Measurements from ENCODE around the gene ARVCF. TPM values are rescaled to one million over a fixed set of nuclear protein-coding genes. Genes with fewer than 3 reads are reported as not detected.

ARVCF gene
- total and polyA plus RNA-seq, 9 of the 15 experiments (the other 6 are each of a cell fraction or from before 2014, with no cell fraction given), result 0.03 to 97.4 (median 15.6) TPM

DNA sequence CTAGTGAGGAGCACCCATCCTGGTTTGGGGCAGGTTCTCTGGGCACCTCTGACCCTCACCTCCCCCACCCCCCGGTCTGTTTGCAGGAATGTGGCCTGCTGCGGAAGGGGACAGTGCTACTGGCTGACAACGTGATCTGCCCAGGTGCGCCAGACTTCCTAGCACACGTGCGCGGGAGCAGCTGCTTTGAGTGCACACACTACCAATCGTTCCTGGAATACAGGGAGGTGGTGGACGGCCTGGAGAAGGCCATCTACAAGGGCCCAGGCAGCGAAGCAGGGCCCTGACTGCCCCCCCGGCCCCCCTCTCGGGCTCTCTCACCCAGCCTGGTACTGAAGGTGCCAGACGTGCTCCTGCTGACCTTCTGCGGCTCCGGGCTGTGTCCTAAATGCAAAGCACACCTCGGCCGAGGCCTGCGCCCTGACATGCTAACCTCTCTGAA is 48.2 kb downstream of the ARVCF start:
- no peak for ATAC-seq
- TF ChIP-seq POLR2A (conservative IDR thresholded peaks at IDR 0.05), result peak; percentile 11; the same call in 1 of the 2 replicates
- TF ChIP-seq, protein P1, sequence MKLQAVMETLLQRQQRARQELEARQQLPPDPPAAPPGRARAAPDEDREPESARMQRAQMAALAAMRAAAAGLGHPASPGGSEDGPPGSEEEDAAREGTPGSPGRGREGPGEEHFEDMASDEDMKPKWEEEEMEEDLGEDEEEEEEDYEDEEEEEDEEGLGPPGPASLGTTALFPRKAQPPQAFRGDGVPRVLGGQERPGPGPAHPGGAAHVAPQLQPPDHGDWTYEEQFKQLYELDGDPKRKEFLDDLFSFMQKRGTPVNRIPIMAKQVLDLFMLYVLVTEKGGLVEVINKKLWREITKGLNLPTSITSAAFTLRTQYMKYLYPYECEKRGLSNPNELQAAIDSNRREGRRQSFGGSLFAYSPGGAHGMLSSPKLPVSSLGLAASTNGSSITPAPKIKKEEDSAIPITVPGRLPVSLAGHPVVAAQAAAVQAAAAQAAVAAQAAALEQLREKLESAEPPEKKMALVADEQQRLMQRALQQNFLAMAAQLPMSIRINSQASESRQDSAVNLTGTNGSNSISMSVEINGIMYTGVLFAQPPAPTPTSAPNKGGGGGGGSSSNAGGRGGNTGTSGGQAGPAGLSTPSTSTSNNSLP (IDR thresholded peaks at IDR 0.05; ENCODE audit: borderline replicate concordance, low read depth, low read length), result no peak
- TF ChIP-seq, protein P2, sequence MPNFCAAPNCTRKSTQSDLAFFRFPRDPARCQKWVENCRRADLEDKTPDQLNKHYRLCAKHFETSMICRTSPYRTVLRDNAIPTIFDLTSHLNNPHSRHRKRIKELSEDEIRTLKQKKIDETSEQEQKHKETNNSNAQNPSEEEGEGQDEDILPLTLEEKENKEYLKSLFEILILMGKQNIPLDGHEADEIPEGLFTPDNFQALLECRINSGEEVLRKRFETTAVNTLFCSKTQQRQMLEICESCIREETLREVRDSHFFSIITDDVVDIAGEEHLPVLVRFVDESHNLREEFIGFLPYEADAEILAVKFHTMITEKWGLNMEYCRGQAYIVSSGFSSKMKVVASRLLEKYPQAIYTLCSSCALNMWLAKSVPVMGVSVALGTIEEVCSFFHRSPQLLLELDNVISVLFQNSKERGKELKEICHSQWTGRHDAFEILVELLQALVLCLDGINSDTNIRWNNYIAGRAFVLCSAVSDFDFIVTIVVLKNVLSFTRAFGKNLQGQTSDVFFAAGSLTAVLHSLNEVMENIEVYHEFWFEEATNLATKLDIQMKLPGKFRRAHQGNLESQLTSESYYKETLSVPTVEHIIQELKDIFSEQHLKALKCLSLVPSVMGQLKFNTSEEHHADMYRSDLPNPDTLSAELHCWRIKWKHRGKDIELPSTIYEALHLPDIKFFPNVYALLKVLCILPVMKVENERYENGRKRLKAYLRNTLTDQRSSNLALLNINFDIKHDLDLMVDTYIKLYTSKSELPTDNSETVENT (CRISPR knock-in tag; IDR thresholded peaks at IDR 0.05), result 0 out of 2 replicates have a peak, but pooled peaks have one; percentile 14
- no peak for TF ChIP-seq BMI1 (IDR thresholded peaks at IDR 0.05; ENCODE audit: low read length)
- 0 out of 2 replicates have a peak, but pooled peaks have one; percentile 57 for TF ChIP-seq ZNF165 (CRISPR knock-in tag; IDR thresholded peaks at IDR 0.05; ENCODE audit: borderline replicate concordance)
- no peak for TF ChIP-seq NFE2 (IDR thresholded peaks at IDR 0.05; ENCODE audit: low read depth)
- no peak for TF ChIP-seq BACH1 (tag; IDR thresholded peaks at IDR 0.05)
- TF ChIP-seq ZNF586 (CRISPR knock-in tag; conservative IDR thresholded peaks at IDR 0.05), result no peak
- no peak for TF ChIP-seq STAT5A (IDR thresholded peaks at IDR 0.05; ENCODE audit: borderline replicate concordance, low read length)
- TF ChIP-seq PHB2 (IDR thresholded peaks at IDR 0.05; ENCODE audit: low read depth), result no peak

More for the DNA sequence above, 48.2 kb downstream of the ARVCF start:
- H3K4me2 ChIP-seq (ENCODE audit: insufficient read depth, low read length), result no peak overlapping the region
- H3K9ac ChIP-seq (ENCODE audit: insufficient read depth in 1 of 2, low read depth in 2 of 2, low read length in 2 of 2), result peak overlapping the region in 1 of 2 experiments; percentile 31; a peak in 1 of 4 replicates
- POLR2A ChIA-PET, result interaction anchor here (0.5 to 13.7 kb wide), 11 partner anchors 10 to 159 kb away, joined by 3 to 115 read pairs (median 5); partner anchors contain the start of genes RANBP1 and TRMT2A
- H3K27me3 ChIP-seq (ENCODE audit: control insufficient read depth in 2 of 2, insufficient read depth in 2 of 2, low read length in 2 of 2), result no peaks in the 10 kb centered on the region
- no peak for FAIRE-seq
- H3K4me1 ChIP-seq (replicated peaks in 1 of 2; ENCODE audit: control insufficient read depth in 2 of 2, insufficient read depth in 2 of 2, low read length in 2 of 2), result peaks cover 4 to 68% of the 10 kb centered on the region in 2 experiments; a peak in 4 of 5 replicates
- H3K9me3 ChIP-seq (replicated peaks; ENCODE audit: control insufficient read depth, insufficient read depth, low read depth, low read length), result no peaks in the 10 kb centered on the region
- H3K4me3 ChIP-seq, result no peak overlapping the region
- H2AFZ ChIP-seq (ENCODE audit: low read depth, low read length), result no peak overlapping the region
- BruUV-seq (replicated peaks), result TSS peak; percentile 39
- 78% methylated on average over 18 of the region's 18 CpGs for WGBS (ENCODE audit: insufficient coverage, low coverage, missing lambda C conversion rate)
- in situ Hi-C loops (cut with MboI), result no loop called here
- intact Hi-C loops (cut with micrococcal nuclease), result no loop called here
- no peaks in the 10 kb centered on the region for H3K79me2 ChIP-seq (ENCODE audit: control insufficient read depth, insufficient read depth, low read length)
- no peak overlapping the region for H3K27ac ChIP-seq (ENCODE audit: extremely low read depth, low read depth, low read length)
- peaks cover 3% of the 10 kb centered on the region for H3K9me1 ChIP-seq (ENCODE audit: control insufficient read depth, insufficient read depth, low read length)
- CTCF ChIA-PET (ENCODE audit: low intra/inter-chr PET ratio), result interaction anchor here (1.1 to 4.2 kb wide), 3 partner anchors 44 to 160 kb away, joined by 3 to 109 read pairs (median 6); no protein-coding TSS in a partner anchor
- H3K36me3 ChIP-seq (ENCODE audit: control insufficient read depth, insufficient read depth, low read length), result peaks cover 85% of the 10 kb centered on the region; the same call in 2 of the 3 replicates
- DNase-seq (ENCODE audit: extremely low read depth in 1 of 4, low spot score in 3 of 4), result no peak
- peaks cover 38% of the 10 kb centered on the region; the same call in 1 of the 2 replicates for H4K20me1 ChIP-seq (replicated peaks; ENCODE audit: control insufficient read depth, insufficient read depth, low read length)

Data from K562 (cell line).